ENCODE results near the gene ATR. TPM values are rescaled to one million over a fixed set of nuclear protein-coding genes. Genes with fewer than 3 reads are reported as not detected.

Gene ATR
- total RNA-seq (10 to 100 TPM; 19.5 to 28.7 TPM), polyA plus RNA-seq (ENCODE audit: insufficient read length in 6 of 6) (10 to 100 TPM; 27.8 to 31.2 (median 29.5) TPM)
- long read RNA-seq, donor 1, partial matches to known transcripts: 19 of 19 reads
- long read RNA-seq, donor 1, other reads (novel, unspliced or antisense): 0 of 19 reads
- long read RNA-seq, donor 2, partial matches to known transcripts: 5 of 5 reads
- long read RNA-seq, donor 2, other reads (novel, unspliced or antisense): 0 of 5 reads
- long read RNA-seq, donor 3: 0 reads
- long read RNA-seq, donor 4, partial matches to known transcripts: 7 of 8 reads
- long read RNA-seq, donor 4, other reads (novel, unspliced or antisense): 1 of 8 reads
- long read RNA-seq, donor 5, partial matches to known transcripts: 5 of 5 reads
- long read RNA-seq, donor 5, other reads (novel, unspliced or antisense): 0 of 5 reads
- long read RNA-seq, donor 6, partial matches to known transcripts: 5 of 5 reads
- long read RNA-seq, donor 6, other reads (novel, unspliced or antisense): 0 of 5 reads
- long read RNA-seq, donor 7, full-length matches to known transcripts: 1 of 1 reads
- long read RNA-seq, donor 7, partial matches to known transcripts: 0 of 1 reads
- long read RNA-seq, donor 7, other reads (novel, unspliced or antisense): 0 of 1 reads
- long read RNA-seq, donor 8: 0 reads
- long read RNA-seq, donor 9: 0 reads
- long read RNA-seq, donor 10: 0 reads
- long read RNA-seq, donor 11: 0 reads
- long read RNA-seq, donor 12, partial matches to known transcripts: 0 of 1 reads
- long read RNA-seq, donor 12, other reads (novel, unspliced or antisense): 0 of 1 reads

DNA sequence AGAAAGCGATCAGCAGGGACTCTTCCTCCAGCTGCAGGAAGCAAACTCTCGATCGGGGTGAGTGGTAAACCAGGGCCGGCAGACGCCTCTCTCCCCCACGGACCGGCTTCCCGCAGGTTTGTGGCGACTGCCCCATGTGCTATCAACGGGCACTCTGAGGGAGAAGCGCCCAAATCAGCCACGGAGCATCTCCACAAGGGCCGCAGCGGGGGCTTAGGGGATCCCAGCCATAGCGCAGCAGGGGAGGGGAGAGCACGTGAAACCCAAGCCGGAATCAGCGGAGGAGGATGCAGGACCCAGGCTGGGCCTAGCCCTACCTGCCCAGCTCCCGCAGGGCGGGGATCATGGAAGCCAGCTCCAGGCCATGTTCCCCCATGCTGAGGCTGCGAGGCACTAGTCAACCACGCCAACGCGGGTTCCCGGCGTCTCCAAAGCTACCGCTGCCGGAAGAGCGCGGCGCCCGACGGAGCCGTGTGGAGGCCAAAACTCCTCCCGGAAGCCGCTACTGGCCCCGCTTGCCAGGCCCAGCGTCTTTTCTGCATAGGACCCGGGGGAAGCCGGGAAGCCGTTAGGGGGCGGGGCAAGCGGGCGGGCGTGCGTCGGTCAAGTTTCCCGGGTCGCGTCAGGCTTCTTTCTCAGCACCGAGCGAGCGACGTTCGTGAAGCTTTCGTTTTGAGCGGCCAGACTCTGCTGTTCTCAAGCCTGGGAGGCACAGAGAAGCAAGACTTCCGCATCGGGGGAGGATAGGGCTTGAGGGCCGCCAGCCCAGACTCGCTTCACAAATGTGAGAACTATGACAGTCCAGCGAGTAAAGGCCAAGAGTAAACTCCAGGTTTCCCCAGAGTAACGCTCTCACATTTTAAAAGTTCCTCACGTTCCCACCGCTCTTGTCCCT is at the start of gene ATR:
Gene ATR, minus strand, starts transcription at position 405 of the 895 bp plus-strand sequence. Its CDS starts 29 bp downstream, at position 376.
- Histone ChIP-seq H3K36me3 (no peaks in the 10 kb centered on the region), H3K9me3 (no peaks in the 10 kb centered on the region), H3K27me3 (no peaks in the 10 kb centered on the region), H3K27ac (peak within 1 kb of the TSS; percentile 94 to 96), H3K4me3 (peak within 1 kb of the TSS; percentile 79 to 93), H3K4me1 (peaks cover 6 to 39% of the 10 kb centered on the region in 2 donors)
- TF ChIP-seq, protein P1, sequence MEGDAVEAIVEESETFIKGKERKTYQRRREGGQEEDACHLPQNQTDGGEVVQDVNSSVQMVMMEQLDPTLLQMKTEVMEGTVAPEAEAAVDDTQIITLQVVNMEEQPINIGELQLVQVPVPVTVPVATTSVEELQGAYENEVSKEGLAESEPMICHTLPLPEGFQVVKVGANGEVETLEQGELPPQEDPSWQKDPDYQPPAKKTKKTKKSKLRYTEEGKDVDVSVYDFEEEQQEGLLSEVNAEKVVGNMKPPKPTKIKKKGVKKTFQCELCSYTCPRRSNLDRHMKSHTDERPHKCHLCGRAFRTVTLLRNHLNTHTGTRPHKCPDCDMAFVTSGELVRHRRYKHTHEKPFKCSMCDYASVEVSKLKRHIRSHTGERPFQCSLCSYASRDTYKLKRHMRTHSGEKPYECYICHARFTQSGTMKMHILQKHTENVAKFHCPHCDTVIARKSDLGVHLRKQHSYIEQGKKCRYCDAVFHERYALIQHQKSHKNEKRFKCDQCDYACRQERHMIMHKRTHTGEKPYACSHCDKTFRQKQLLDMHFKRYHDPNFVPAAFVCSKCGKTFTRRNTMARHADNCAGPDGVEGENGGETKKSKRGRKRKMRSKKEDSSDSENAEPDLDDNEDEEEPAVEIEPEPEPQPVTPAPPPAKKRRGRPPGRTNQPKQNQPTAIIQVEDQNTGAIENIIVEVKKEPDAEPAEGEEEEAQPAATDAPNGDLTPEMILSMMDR (IDR thresholded peaks at IDR 0.05): no peak
- peak; percentile 99 for ATAC-seq
- intact Hi-C loops (cut with DNase I): no loop called here
- DNase-seq: peak; percentile 95 to 99 (median 98)

DNA sequence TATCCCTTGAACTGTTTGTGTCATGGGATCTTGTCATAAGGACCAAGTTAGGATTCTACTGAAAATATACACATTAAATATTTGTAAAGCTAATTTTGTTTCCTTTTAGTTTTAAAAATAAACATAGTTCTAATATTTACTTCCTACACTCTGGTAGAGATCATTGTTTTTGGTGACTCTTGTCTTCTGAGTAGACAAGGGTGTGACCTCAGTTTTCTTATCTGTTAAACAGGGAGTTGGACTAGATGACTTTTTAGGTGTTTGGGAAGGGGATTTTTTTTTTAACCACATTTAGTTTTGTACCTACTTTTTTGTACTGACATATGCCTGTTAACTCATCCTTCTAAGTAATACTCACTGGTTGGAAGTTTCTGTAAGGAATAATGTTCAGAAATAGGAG is 48.4 kb upstream of the ATR start:
- Histone ChIP-seq H3K9me3 (no peaks in the 10 kb centered on the region), H3K4me3 (no peak overlapping the region), H3K27ac (no peak overlapping the region), H3K4me1 (no peaks in the 10 kb centered on the region), H3K36me3 (no peaks in the 10 kb centered on the region), H3K27me3 (no peaks in the 10 kb centered on the region)
- ATAC-seq (no peak), DNase-seq (no peak)
- intact Hi-C loops (cut with DNase I): no loop called here
- TF ChIP-seq, protein P1 (IDR thresholded peaks at IDR 0.05): no peak

DNA sequence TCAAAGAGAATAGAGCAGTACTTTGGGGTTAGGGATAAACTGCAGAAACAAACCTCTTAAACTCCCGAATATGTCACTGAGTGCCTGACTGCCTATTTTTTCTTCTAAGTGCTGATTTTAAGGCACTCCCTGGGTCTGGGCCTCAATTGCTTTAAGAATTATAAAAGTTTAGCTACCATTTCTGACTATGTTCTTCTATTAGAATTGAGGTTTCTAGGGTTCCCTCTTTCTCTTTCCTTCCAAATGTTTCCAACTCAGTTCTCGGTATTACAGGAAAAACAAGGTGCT is 46.6 kb upstream of the ATR start:
- DNase-seq (no peak), ATAC-seq (no peak)
- intact Hi-C loops (cut with DNase I): no loop called here
- Histone ChIP-seq H3K27me3 (no peaks in the 10 kb centered on the region), H3K4me3 (no peak overlapping the region), H3K27ac (no peak overlapping the region), H3K4me1 (no peaks in the 10 kb centered on the region), H3K9me3 (no peaks in the 10 kb centered on the region), H3K36me3 (no peaks in the 10 kb centered on the region)
- TF ChIP-seq, protein P1 (IDR thresholded peaks at IDR 0.05): no peak

DNA sequence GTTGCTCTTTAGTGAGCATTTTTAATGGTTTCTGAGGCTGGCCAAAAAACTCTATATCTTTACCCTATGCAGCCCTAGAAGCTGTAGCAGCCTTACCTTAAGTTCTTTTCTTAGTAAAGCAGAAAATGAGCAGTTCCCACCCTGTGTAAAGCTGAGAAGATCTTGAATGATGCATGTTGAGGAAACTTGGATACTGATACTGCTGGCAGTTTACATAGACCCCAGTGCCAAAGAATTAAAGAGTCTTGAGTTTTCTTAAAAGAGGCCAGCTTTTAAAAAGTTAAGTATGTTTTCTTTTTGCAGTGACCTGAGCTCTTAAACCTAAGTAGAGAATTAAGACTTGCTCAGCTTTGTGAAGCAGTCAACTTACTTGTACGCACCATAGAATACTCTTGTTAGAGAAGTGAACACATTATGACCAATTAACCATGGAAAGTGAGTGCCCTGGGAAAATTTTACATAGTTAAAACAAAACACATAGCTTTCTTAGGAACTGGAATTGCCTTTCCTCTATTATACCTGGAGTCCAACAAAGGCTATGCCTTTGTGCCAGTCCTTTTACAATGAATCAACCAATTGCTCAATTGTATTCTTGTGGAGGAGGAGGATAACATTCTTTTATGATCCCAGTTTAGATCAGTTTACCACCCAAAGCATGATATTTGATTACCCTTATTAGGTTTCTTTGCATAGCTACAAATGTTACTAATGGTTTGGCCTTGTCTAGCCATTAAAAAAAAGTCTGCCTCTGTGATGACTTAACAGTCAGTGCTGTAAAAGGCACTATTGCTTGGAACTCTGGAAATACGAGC is 46.0 kb upstream of the ATR start:
- DNase-seq (peak in 1 of 4 donors; percentile 5), ATAC-seq (peak; percentile 48)
- TF ChIP-seq, protein P1 (IDR thresholded peaks at IDR 0.05): no peak
- H3K4me1 ChIP-seq: no peaks in the 10 kb centered on the region
- no peaks in the 10 kb centered on the region for H3K27me3 ChIP-seq
- H3K36me3 ChIP-seq: no peaks in the 10 kb centered on the region
- no peak overlapping the region for H3K27ac ChIP-seq
- no peaks in the 10 kb centered on the region for H3K9me3 ChIP-seq
- no peak overlapping the region for H3K4me3 ChIP-seq
- intact Hi-C loops (cut with DNase I): no loop called here
